Measurements from ENCODE around the gene SLC25A17.

GRCh38 chr22:40797427-40797826 lies 21.7 kb downstream of the SLC25A17 start:
- TF ChIP-seq CTCF (IDR thresholded peaks at IDR 0.05; ENCODE audit: insufficient read depth, low read length, poor library complexity, severe bottlenecking): no peak
- no peak for TF ChIP-seq EZH2phosphoT487 (conservative IDR thresholded peaks at IDR 0.05; ENCODE audit: low read length)

All from SU-DHL-6 (cell line).